ENCODE results near the gene MDM2. TPM values are rescaled to one million over a fixed set of nuclear protein-coding genes. Genes with fewer than 3 reads are reported as not detected.

MDM2 gene
- polyA plus RNA-seq, 2 of the 4 experiments (the other 2 are of a cell fraction) = 40.3 to 96.4 TPM

DNA sequence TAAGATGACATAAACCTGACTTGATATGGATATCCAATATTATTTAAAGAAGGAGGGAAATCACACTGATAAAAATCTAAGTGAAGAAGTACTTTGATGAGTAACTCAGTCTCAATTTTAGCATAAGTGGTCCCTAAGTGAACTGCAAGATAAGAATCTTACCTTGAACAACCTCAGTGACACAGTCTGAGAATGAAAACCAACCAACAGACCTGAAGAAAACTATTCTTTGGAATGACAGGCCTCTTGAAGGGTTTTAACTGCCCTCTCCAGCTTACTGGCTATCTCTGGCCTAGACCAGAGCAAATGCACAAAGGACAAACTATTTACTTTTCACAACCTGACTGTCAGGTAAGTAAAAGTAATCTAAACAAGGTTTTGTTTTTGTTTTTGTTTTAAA is 80.3 kb downstream of the MDM2 start:
- FAIRE-seq (no peak), ATAC-seq (no peak), DNase-seq (ENCODE audit: low read depth in 1 of 2, low spot score in 1 of 2) (no peak)
- H3K9me3 ChIP-seq = no peaks in the 10 kb centered on the region
- ChIA-PET POLR2A (no interaction called here), CTCF (interaction anchor here (1.2 kb wide), 1 partner anchor 55 kb away, joined by 4 read pairs; no protein-coding TSS in a partner anchor)
- TF ChIP-seq TFCP2L1 (CRISPR knock-in tag; IDR thresholded peaks at IDR 0.05) (no peak), PHF8 (IDR thresholded peaks at IDR 0.05; ENCODE audit: borderline replicate concordance, low read depth) (no peak), SREBF2 (IDR thresholded peaks at IDR 0.05) (no peak), NR3C1 (IDR thresholded peaks at IDR 0.05) (no peak), RNF2 (IDR thresholded peaks at IDR 0.05; ENCODE audit: borderline replicate concordance, low read depth) (no peak), CHD4 (IDR thresholded peaks at IDR 0.05; ENCODE audit: borderline replicate concordance) (no peak), ZSCAN20 (CRISPR knock-in tag; IDR thresholded peaks at IDR 0.05) (no peak), HEYL (CRISPR knock-in tag; IDR thresholded peaks at IDR 0.05) (no peak), FOSL2 (IDR thresholded peaks at IDR 0.05) (no peak), FOSL2 (CRISPR knock-in tag; IDR thresholded peaks at IDR 0.05) (no peak)
- TF ChIP-seq, protein P1, sequence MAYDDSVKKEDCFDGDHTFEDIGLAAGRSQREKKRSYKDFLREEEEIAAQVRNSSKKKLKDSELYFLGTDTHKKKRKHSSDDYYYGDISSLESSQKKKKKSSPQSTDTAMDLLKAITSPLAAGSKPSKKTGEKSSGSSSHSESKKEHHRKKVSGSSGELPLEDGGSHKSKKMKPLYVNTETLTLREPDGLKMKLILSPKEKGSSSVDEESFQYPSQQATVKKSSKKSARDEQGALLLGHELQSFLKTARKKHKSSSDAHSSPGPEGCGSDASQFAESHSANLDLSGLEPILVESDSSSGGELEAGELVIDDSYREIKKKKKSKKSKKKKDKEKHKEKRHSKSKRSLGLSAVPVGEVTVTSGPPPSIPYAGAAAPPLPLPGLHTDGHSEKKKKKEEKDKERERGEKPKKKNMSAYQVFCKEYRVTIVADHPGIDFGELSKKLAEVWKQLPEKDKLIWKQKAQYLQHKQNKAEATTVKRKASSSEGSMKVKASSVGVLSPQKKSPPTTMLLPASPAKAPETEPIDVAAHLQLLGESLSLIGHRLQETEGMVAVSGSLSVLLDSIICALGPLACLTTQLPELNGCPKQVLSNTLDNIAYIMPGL (CRISPR knock-in tag; IDR thresholded peaks at IDR 0.05; ENCODE audit: borderline replicate concordance) = no peak
- TF ChIP-seq, protein P2, sequence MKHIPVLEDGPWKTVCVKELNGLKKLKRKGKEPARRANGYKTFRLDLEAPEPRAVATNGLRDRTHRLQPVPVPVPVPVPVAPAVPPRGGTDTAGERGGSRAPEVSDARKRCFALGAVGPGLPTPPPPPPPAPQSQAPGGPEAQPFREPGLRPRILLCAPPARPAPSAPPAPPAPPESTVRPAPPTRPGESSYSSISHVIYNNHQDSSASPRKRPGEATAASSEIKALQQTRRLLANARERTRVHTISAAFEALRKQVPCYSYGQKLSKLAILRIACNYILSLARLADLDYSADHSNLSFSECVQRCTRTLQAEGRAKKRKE (CRISPR knock-in tag; IDR thresholded peaks at IDR 0.05; ENCODE audit: low read depth) = no peak
- TF ChIP-seq, protein P3, sequence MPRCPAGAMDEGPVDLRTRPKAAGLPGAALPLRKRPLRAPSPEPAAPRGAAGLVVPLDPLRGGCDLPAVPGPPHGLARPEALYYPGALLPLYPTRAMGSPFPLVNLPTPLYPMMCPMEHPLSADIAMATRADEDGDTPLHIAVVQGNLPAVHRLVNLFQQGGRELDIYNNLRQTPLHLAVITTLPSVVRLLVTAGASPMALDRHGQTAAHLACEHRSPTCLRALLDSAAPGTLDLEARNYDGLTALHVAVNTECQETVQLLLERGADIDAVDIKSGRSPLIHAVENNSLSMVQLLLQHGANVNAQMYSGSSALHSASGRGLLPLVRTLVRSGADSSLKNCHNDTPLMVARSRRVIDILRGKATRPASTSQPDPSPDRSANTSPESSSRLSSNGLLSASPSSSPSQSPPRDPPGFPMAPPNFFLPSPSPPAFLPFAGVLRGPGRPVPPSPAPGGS (IDR thresholded peaks at IDR 0.05) = no peak
- H3K4me1 ChIP-seq = no peaks in the 10 kb centered on the region
- no peak overlapping the region for H3K27ac ChIP-seq
- H3K4me3 ChIP-seq = no peak overlapping the region
- H3K4me2 ChIP-seq = no peak overlapping the region

DNA sequence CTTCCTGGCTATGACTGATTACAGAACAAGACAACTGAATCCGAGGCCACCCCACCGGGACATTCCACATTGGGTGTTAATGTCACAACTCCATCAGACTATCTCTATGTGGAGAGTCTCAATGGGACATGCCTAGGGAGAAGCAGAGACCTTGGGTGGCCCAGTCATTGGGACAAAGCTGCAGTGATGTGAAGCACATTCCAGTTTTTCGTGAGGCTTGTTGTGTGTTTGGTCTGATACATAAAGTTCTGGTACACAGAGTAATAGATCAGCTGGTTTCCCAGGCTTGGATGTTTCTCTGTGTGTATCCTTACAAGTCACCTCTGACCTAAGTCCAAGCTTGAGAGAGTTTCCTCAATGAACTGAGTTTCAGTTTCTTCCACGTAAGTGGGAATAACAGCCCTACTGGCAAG is 82.7 kb downstream of the MDM2 start:
- no peaks in the 10 kb centered on the region for H3K9me3 ChIP-seq
- 68% methylated on average over 4 of the region's 4 CpGs for WGBS (ENCODE audit: missing lambda C conversion rate)
- ATAC-seq (no peak), FAIRE-seq (no peak), DNase-seq (ENCODE audit: low read depth in 1 of 2, low spot score in 1 of 2) (no peak)
- H3K4me3 ChIP-seq = no peak overlapping the region
- TF ChIP-seq HDAC2 (IDR thresholded peaks at IDR 0.05) = no peak
- no peak for TF ChIP-seq CEBPB (IDR thresholded peaks at IDR 0.05)
- TF ChIP-seq FOSB (CRISPR knock-in tag; IDR thresholded peaks at IDR 0.05) = no peak
- no peak for TF ChIP-seq EHMT2 (IDR thresholded peaks at IDR 0.05; ENCODE audit: low read depth)
- no peak for TF ChIP-seq MAFK (IDR thresholded peaks at IDR 0.05; ENCODE audit: partially characterized antibody)
- TF ChIP-seq RARB (CRISPR knock-in tag; IDR thresholded peaks at IDR 0.05) = no peak
- TF ChIP-seq HOXB5 (CRISPR knock-in tag; IDR thresholded peaks at IDR 0.05) = no peak
- no peak for TF ChIP-seq ESRRA (IDR thresholded peaks at IDR 0.05; ENCODE audit: borderline replicate concordance, low read length)
- TF ChIP-seq NR3C1 (IDR thresholded peaks at IDR 0.05) = no peak
- TF ChIP-seq RFX5 (IDR thresholded peaks at IDR 0.05) = no peak
- no peak overlapping the region for H3K27ac ChIP-seq
- CTCF ChIA-PET = no interaction called here
- no peaks in the 10 kb centered on the region for H3K4me1 ChIP-seq
- POLR2A ChIA-PET = no interaction called here
- no peak overlapping the region for H3K4me2 ChIP-seq

DNA sequence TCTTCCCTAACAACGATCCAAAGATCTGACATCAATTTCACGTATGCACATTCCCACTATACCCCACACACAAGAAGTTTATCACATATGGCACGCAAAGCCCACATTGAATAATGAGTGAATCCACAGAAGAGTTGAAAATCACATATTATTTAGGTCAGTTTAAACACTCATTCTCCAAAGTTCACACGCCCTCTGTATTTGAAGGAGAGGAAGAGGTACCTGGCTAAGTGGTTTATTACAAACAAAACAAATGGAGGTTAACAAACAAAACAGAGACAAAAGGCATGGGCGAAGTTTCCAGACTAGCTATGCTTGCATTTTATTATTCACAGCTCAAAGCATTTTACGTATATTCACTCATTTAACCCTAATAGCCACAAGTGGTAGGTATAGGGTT is 83.2 kb downstream of the MDM2 start:
- 74% methylated on average over 6 of the region's 6 CpGs for WGBS (ENCODE audit: missing lambda C conversion rate)
- Histone ChIP-seq H3K4me2 (no peak overlapping the region), H3K4me3 (no peak overlapping the region), H3K9me3 (no peaks in the 10 kb centered on the region), H3K4me1 (no peaks in the 10 kb centered on the region), H3K27ac (no peak overlapping the region)
- DNase-seq (ENCODE audit: low read depth in 1 of 2, low spot score in 1 of 2) (no peak), FAIRE-seq (no peak), ATAC-seq (no peak)
- ChIA-PET POLR2A (no interaction called here), CTCF (no interaction called here)
- no peak for TF ChIP-seq POLR2A (IDR thresholded peaks at IDR 0.05; ENCODE audit: low read length)
- no peak for TF ChIP-seq EHMT2 (IDR thresholded peaks at IDR 0.05; ENCODE audit: low read depth)
- no peak for TF ChIP-seq BHLHE40 (IDR thresholded peaks at IDR 0.05; ENCODE audit: low read depth, low read length)
- TF ChIP-seq ESRRA (IDR thresholded peaks at IDR 0.05; ENCODE audit: borderline replicate concordance, low read length) = no peak
- TF ChIP-seq RNF2 (IDR thresholded peaks at IDR 0.05; ENCODE audit: borderline replicate concordance, low read depth) = no peak
- no peak for TF ChIP-seq CBX2 (IDR thresholded peaks at IDR 0.05; ENCODE audit: borderline replicate concordance, low read depth)
- no peak for TF ChIP-seq EHF (CRISPR knock-in tag; IDR thresholded peaks at IDR 0.05)
- no peak for TF ChIP-seq JUNB (IDR thresholded peaks at IDR 0.05)
- no peak for TF ChIP-seq RCOR1 (IDR thresholded peaks at IDR 0.05; ENCODE audit: low read depth, low read length)
- TF ChIP-seq FOXS1 (CRISPR knock-in tag; IDR thresholded peaks at IDR 0.05) = no peak
- no peak for TF ChIP-seq MAFK (IDR thresholded peaks at IDR 0.05; ENCODE audit: partially characterized antibody)
- TF ChIP-seq, protein P4, sequence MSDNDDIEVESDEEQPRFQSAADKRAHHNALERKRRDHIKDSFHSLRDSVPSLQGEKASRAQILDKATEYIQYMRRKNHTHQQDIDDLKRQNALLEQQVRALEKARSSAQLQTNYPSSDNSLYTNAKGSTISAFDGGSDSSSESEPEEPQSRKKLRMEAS (IDR thresholded peaks at IDR 0.05) = no peak
- TF ChIP-seq EP300 (IDR thresholded peaks at IDR 0.05) = no peak
